ENCODE measurements around the gene KCNMB4.

The KCNMB4 gene

DNA sequence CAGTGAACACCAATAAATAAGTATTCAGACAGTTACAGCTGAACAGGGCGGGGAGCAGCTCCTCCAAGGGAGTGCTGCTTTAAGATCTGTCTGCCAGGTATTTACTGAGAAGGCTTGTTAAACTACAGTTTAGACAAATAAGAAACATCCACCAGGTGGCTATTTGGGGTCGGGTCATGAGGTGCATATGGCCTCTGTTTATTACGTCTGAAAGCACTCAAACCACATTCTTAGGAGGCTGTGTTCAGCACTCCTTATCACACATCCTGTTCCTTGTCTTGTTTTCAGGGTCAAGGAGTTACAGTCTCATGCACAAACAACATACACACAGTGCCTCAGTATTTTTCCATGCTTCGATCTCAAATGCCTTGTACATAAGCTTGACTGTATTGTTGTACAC, 78.8 kb downstream of the KCNMB4 start:
- no peak for DNase-seq (ENCODE audit: low read depth)

GRCh38 chr12:70448371-70448770, 82.3 kb downstream of the KCNMB4 start:
- DNase-seq (ENCODE audit: low read depth) = no peak

- no peak for DNase-seq (ENCODE audit: low read depth)
Observed at GRCh38 chr12:70449074-70449752, 83.1 kb downstream of the KCNMB4 start.

GRCh38 chr12:70449753-70450341, 83.8 kb downstream of the KCNMB4 start:
- no peak for DNase-seq (ENCODE audit: low read depth)

DNA sequence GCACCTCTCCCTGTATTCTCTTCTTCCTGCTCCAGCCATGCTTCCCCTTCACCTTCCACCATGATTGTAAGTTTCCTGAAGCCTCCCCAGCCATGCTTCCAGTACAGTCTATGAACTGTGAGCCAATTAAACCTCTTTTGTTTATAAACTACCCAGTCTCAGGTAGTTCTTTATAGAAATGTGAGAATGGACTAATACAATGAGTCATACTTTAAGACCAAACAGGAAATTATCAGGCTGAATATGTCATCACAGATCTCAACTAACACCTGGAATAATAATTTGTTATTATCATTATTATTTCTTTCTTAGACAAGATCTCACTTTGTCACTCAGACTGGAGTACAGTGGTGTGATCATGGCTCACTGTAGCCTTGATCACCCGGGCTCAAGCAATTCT, 85.4 kb downstream of the KCNMB4 start:
- DNase-seq (ENCODE audit: low read depth) = no peak

GRCh38 chr12:70456953-70457352, 90.9 kb downstream of the KCNMB4 start:
- no peak for DNase-seq (ENCODE audit: low read depth)

DNA sequence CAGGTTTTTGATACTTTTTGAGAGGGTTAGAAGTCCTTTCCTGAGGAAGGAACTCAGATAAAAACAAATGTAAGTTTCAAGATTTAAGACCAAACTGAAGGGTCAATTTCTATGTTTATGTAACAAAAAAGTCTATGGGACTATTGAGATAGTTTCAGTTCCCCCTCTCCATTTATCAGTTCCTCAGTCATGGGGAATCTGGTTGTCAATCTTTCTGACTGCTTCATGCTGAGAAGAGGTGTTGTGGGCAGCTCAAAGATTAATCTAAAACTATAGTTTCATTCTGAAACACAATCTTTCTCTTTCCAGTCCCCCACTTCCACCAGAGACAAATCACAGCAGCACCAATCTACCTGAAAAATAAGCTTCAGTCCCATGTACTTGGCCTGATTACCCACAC, 93.7 kb downstream of the KCNMB4 start:
- no peak for DNase-seq (ENCODE audit: low read depth)

GRCh38 chr12:70463997-70464396, 97.9 kb downstream of the KCNMB4 start:
- no peak for DNase-seq (ENCODE audit: low read depth)

DNA sequence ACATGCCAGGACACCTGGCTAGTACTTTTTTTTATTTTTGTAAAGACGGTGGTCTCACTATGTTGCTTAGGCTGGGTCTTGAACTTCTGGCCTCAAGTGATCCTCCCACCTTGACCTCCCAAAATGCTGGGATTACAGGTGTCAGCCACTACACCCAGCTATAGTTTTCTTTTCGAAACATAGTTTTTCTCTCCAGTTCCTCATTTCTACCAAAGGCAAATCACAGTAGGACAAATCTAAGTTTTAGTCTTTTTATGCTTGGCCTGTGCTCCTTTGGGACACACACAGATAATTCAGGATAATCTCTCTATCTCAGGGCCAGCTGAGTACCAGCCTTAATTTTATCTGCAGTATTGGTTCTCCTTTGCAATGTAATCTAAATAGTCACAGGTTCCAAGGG, 100.7 kb downstream of the KCNMB4 start:
- DNase-seq (ENCODE audit: low read depth) = no peak

DNA sequence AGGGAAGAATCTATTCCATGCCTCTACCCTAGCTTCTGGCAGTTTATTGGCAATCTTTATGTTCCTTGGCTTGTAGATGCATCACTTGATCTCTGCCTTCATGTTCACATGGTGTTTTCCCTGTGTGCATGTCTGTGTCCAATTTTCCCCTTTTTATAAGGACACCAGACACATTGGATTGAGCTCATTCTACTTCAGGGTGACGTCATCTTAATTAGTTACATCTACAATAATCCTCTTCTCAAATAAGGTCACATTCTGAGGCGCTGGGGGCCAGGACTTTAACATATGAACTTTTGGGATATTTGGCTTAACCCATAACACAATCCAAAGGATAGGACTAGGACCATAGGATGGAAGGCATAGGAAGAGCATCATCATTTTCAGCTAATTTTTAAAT, 101.4 kb downstream of the KCNMB4 start:
- DNase-seq (ENCODE audit: low read depth) = no peak

GRCh38 chr12:70467918-70468733, 102.0 kb downstream of the KCNMB4 start:
- DNase-seq (ENCODE audit: low read depth) = no peak

DNA sequence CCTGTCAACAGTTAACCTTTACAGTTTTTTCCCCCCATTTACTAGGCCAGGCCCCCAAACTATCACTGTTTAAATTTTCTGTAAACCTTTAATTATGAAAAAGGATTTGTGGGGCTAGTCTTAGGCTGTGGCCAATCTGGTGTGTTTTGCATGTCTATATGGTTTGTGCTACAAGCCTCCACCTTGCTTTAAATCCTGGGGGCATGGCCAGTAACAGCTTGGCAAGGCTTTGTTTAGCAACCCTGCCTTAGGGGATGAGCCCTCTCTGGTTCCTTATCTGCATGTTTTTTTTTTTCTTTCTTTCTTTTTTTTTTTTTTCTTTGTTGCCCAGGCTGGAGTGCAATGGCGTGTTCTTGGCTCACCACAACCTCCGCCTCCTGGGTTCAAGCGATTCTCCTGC, 102.7 kb downstream of the KCNMB4 start:
- no peak for DNase-seq (ENCODE audit: low read depth)

DNA sequence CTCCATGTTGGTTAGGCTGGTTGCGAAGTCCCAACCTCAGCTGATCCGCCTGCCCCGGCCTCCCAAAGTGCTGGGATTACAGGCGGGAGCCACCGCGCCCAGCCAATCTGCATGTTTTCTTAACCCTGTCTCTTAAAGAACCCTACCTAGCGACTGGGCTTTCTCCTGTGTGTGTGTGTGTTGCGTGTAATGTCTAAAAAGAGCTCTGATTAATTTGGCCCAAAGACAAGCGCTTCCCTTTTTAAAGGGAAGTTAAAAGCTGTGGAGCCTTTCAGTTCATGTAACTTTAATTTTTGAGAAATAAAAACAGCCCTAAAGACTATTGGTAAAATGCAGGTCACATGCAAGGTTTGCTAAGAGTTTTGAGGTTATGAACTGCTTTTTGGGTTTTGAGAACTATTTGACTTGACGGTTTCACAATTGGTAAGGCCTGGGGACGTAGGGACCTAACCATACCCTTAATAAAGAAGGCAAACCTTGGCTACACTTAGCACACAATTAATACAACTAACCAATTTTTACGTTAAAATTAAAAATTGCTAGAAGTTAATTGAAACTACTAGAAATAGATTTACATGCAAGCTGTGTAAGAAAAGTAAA, 103.2 kb downstream of the KCNMB4 start:
- DNase-seq (ENCODE audit: low read depth) = no peak

- no peak for DNase-seq (ENCODE audit: low read depth)
Observed at GRCh38 chr12:70482764-70483163, 116.7 kb downstream of the KCNMB4 start.
